IMR-90 (cell line): Measurements from ENCODE around the gene UBASH3B. TPM values are rescaled to one million over a fixed set of nuclear protein-coding genes. Genes with fewer than 3 reads are reported as not detected.

Experiments used
- ATAC-seq: fragments of 200-7000 bp; cut with Tn5 transposase; 2 replicates; pipeline ENCODE4 v1.9.1; 2020; ENCODE audit warnings: low read depth, mild to moderate bottlenecking, moderate library complexity
- BruUV-seq: library from RNA; stranded (reverse); fragments of 400-500 nt; replicated peaks from 2 replicates; lab custom pipeline; 2021; lab: Mats Ljungman, UMichigan
- CTCF ChIA-PET: fragments of 300-600 bp; formaldehyde crosslinking; extraction: SDS; loops from one replicate; lab custom pipeline; 2021; ENCODE audit warnings: antibody characterized with exemption; lab: Yijun Ruan, JAX
- POLR2A ChIA-PET: fragments of 300-600 bp; sonication (Branson Sonifier 250); formaldehyde crosslinking; loops from one replicate; lab custom pipeline; 2022; ENCODE audit warnings: antibody characterized with exemption; ENCODE audit not compliant: unreplicated experiment; lab: Charles Lee
- DNase-seq: peaks from one replicate; pipeline ENCODE4 v3.0.0; 2013
- H2AFZ ChIP-seq: replicated peaks from 2 replicates; pipeline ENCODE3; 2013; ENCODE audit warnings: low read length, mild to moderate bottlenecking; ENCODE audit not compliant: poor library complexity
- H2AK5ac ChIP-seq: 2 replicates; pipeline ENCODE4 v1.6.1; 2013; ENCODE audit warnings: low read depth, low read length, inconsistent platforms
- H2AK9ac ChIP-seq: replicated peaks from 2 replicates; pipeline ENCODE3; 2013; ENCODE audit warnings: mild to moderate bottlenecking, low read depth, low read length, moderate library complexity; ENCODE audit not compliant: poor library complexity
- H2BK120ac ChIP-seq: 2 replicates; pipeline ENCODE4 v1.6.1; 2013; ENCODE audit warnings: low read depth, low read length, inconsistent platforms
- H2BK15ac ChIP-seq: 3 replicates; pipeline ENCODE4 v1.6.1; 2013; ENCODE audit warnings: low read depth, low read length, inconsistent platforms
- H2BK20ac ChIP-seq: 2 replicates; pipeline ENCODE4 v1.6.1; 2013; ENCODE audit warnings: low read depth, mild to moderate bottlenecking, inconsistent platforms, low read length, moderate library complexity
- H2BK5ac ChIP-seq: 2 replicates; pipeline ENCODE4 v1.6.1; 2013; ENCODE audit warnings: mild to moderate bottlenecking, low read depth, low read length, inconsistent platforms; ENCODE audit not compliant: poor library complexity, severe bottlenecking
- H3K14ac ChIP-seq: replicated peaks from 2 replicates; pipeline ENCODE4 v1.6.1; 2013; ENCODE audit warnings: low read depth, low read length, inconsistent platforms
- H3K18ac ChIP-seq: 2 replicates; pipeline ENCODE4 v1.6.1; 2013; ENCODE audit warnings: low read depth, low read length, control low read depth
- H3K23ac ChIP-seq: 2 replicates; pipeline ENCODE4 v1.6.1; 2013; ENCODE audit warnings: low read depth, low read length, inconsistent platforms
- H3K27ac ChIP-seq: 2 replicates; pipeline ENCODE4 v1.5.1; 2013; ENCODE audit warnings: mild to moderate bottlenecking, control low read depth, low read length; ENCODE audit not compliant: insufficient read depth
- H3K27me3 ChIP-seq: 2 replicates; pipeline ENCODE4 v1.6.1; 2013; ENCODE audit warnings: low read length; ENCODE audit not compliant: control insufficient read depth, insufficient read depth
- H3K36me3 ChIP-seq: 2 replicates; pipeline ENCODE4 v1.6.1; 2013; ENCODE audit warnings: low read length, mixed read lengths; ENCODE audit not compliant: control insufficient read depth, insufficient read depth
- H3K4ac ChIP-seq: 2 replicates; pipeline ENCODE4 v1.6.1; 2013; ENCODE audit warnings: low read depth, low read length, inconsistent platforms
- H3K4me1 ChIP-seq: 2 replicates; pipeline ENCODE4 v1.6.1; 2013; ENCODE audit warnings: low read length, mixed read lengths; ENCODE audit not compliant: control insufficient read depth, insufficient read depth
- H3K4me2 ChIP-seq: 2 replicates; pipeline ENCODE4 v1.6.1; 2013; ENCODE audit warnings: low read depth, mild to moderate bottlenecking, control low read depth, low read length, moderate library complexity
- H3K4me3 ChIP-seq: 2 replicates; pipeline ENCODE4 v1.5.1; 2013; ENCODE audit warnings: low read depth, mild to moderate bottlenecking, control low read depth, low read length, moderate library complexity; ENCODE audit not compliant: insufficient read depth
- H3K56ac ChIP-seq: 2 replicates; pipeline ENCODE4 v1.6.1; 2013; ENCODE audit warnings: low read length, inconsistent platforms; ENCODE audit not compliant: insufficient read depth; ENCODE audit errors: extremely low read depth
- H3K79me1 ChIP-seq, 2 experiments: 2 replicates each; pipeline ENCODE4 v1.6.1; 2013; ENCODE audit warnings: low read length in 2 of 2, inconsistent platforms in 1 of 2, low read depth in 1 of 2
- H3K9ac ChIP-seq: 2 replicates; pipeline ENCODE4 v1.6.1; 2013; ENCODE audit warnings: low read depth, low read length, control low read depth
- H3K9me1 ChIP-seq: 2 replicates; pipeline ENCODE4 v1.6.1; 2013; ENCODE audit warnings: low read length, inconsistent platforms; ENCODE audit not compliant: insufficient read depth
- H3K9me3 ChIP-seq: 2 replicates; pipeline ENCODE4 v1.6.1; 2013; ENCODE audit warnings: low read length; ENCODE audit not compliant: control insufficient read depth, insufficient read depth
- H4K20me1 ChIP-seq: 2 replicates; pipeline ENCODE4 v1.6.1; 2013; ENCODE audit warnings: low read length, inconsistent platforms; ENCODE audit not compliant: insufficient read depth
- H4K5ac ChIP-seq: 2 replicates; pipeline ENCODE4 v1.6.1; 2013; ENCODE audit warnings: mild to moderate bottlenecking, low read depth, low read length, control low read depth
- H4K8ac ChIP-seq, 2 experiments: 2 replicates each; pipeline ENCODE4 v1.6.1; 2013; ENCODE audit warnings: low read depth in 2 of 2, low read length in 2 of 2, control low read depth in 1 of 2, inconsistent platforms in 1 of 2
- H4K91ac ChIP-seq: 2 replicates; pipeline ENCODE4 v1.6.1; 2013; ENCODE audit warnings: low read depth, low read length, inconsistent platforms; ENCODE audit not compliant: insufficient read depth
- CHD1 ChIP-seq: IDR thresholded peaks from 2 replicates; pipeline ENCODE4 v1.6.1; 2012; ENCODE audit warnings: low read depth, low read length, improper control_type of control experiment
- MAZ ChIP-seq: IDR thresholded peaks from 2 replicates; pipeline ENCODE4 v1.6.1; 2012; ENCODE audit warnings: low read depth, mild to moderate bottlenecking, low read length, improper control_type of control experiment, moderate library complexity, borderline replicate concordance
- POLR2A ChIP-seq: IDR thresholded peaks from 2 replicates; pipeline ENCODE4 v1.6.1; 2012; ENCODE audit warnings: mild to moderate bottlenecking, low read depth, low read length
- RCOR1 ChIP-seq: IDR thresholded peaks from 2 replicates; pipeline ENCODE4 v1.6.1; 2012; ENCODE audit warnings: mild to moderate bottlenecking, low read length, improper control_type of control experiment; ENCODE audit not compliant: insufficient replicate concordance
- USF2 ChIP-seq: fragments of 150-350 bp; IDR thresholded peaks from 2 replicates; pipeline ENCODE4 v1.6.1; 2017; ENCODE audit warnings: mild to moderate bottlenecking, antibody characterized with exemption, low read length, low read depth
- WGBS, 2 experiments: methylation state at CpG; one replicate each; pipeline versions ENCODE4 v1.1.5 to v1.1.7; 2013; ENCODE audit warnings: missing lambda C conversion rate in 2 of 2; ENCODE audit not compliant: insufficient read length in 1 of 2; ENCODE audit errors: extremely low coverage in 2 of 2; 5-methylcytosine and 5-hydroxymethylcytosine counted together
- dilution Hi-C: fragments of 300-500 bp; cut with HindIII; formaldehyde crosslinking; loops from one replicate; pipeline ENCODE4 v1.14.3; 2018; ENCODE audit warnings: low sequenced_read_pairs; ENCODE audit not compliant: unreplicated experiment
- in situ Hi-C: fragments of 300-500 bp; cut with MboI; formaldehyde crosslinking; loops from 3 replicates; pipeline ENCODE4 v1.14.3; 2019; ENCODE audit warnings: low sequenced_read_pairs, inconsistent platforms, mixed read lengths
- intact Hi-C: fragments of 100-400 bp; cut with micrococcal nuclease; formaldehyde crosslinking; loops from 2 replicates; pipeline ENCODE4 v1.10.0; 2022
- polyA plus RNA-seq, 3 experiments: library from polyadenylated mRNA; depleted of rRNA; stranded (reverse); fragments of >200 nt; gene quantifications; 2 replicates each; pipeline ENCODE4 v1.2.3, GENCODE V29; 2012; ENCODE audit warnings: low replicate concordance in 1 of 3
- total RNA-seq: library from RNA; depleted of rRNA; stranded (reverse); fragments of >200 nt; gene quantifications from 2 replicates; pipeline ENCODE4 v1.2.3, GENCODE V29; 2012

The UBASH3B gene
- total and polyA plus RNA-seq, 2 of the 4 experiments (the other 2 are of a cell fraction), result 27.2 to 48.0 TPM

- 80% methylated on average over 1 of the region's 2 CpGs; no CpG with 5 or more reads in 1 of the 2 experiments for WGBS, 2 experiments
- Histone ChIP-seq H3K56ac (no peak overlapping the region), H3K9ac (no peak overlapping the region), H3K27ac (no peak overlapping the region), H3K4me1 (peaks cover 6% of the 10 kb centered on the region), H3K4me3 (no peak overlapping the region), H3K79me1 (peaks cover 4 to 12% of the 10 kb centered on the region in 2 experiments; a peak in 3 of 4 replicates), H3K4me2 (no peak overlapping the region), H3K27me3 (no peaks in the 10 kb centered on the region), H2BK120ac (no peak overlapping the region), H2BK5ac (no peak overlapping the region), H3K9me1 (peaks cover 6% of the 10 kb centered on the region), H4K8ac (no peak overlapping the region), H2AK5ac (no peak overlapping the region), H2BK15ac (no peak overlapping the region), H4K5ac (no peak overlapping the region), H3K4ac (no peak overlapping the region), H2AK9ac (no peak overlapping the region), H3K23ac (no peak overlapping the region), H3K18ac (no peak overlapping the region), H4K20me1 (peaks cover 3% of the 10 kb centered on the region; the same call in 1 of the 2 replicates), H2AFZ (no peak overlapping the region), H4K91ac (no peak overlapping the region), H3K14ac (no peak overlapping the region), H3K36me3 (no peaks in the 10 kb centered on the region), H3K9me3 (no peaks in the 10 kb centered on the region), H2BK20ac (no peak overlapping the region)
- DNase-seq, result no peak
- TF ChIP-seq RCOR1 (no peak), POLR2A (no peak), MAZ (no peak), USF2 (no peak), CHD1 (no peak)
- ATAC-seq, result no peak
- ChIA-PET CTCF (interaction anchor here (0.7 kb wide), 1 partner anchor 19 kb away, joined by 3 read pairs; no protein-coding TSS in a partner anchor), POLR2A (no interaction called here)
- no TSS peak for BruUV-seq
- intact Hi-C loops, result no loop called here
- in situ Hi-C loops, result no loop called here
- dilution Hi-C loops, result no loop called here
These were observed 3.0 kb upstream of the UBASH3B start for GRCh38 chr11:122652495-122652894.
